ENCODE measurements around the gene TBC1D30.
"Not testable (repeated sequence)": the region's sequence is repeated elsewhere in the genome, so short reads cannot be mapped to it uniquely, and the experiment has no call there.

TBC1D30 gene

DNA sequence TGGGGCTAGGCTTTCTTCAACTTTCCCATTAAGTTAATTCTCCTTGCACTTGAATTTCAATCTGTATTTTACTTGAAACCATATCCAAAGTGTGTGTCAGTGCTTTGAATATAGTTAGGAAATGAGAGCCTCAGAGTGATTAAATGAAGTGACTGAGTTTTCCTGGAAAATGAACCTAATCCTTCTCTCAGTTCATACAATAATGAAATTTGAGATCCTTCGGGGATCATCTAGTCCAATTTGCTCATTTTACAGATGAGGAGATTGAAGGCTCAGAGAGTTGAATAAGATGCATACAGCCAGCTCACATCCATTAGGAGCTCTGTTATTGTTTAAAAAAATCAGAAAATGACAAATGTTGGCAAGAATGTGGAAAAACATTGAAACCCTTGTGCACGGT, 18.3 kb upstream of the TBC1D30 start:
- no peak for DNase-seq

DNA sequence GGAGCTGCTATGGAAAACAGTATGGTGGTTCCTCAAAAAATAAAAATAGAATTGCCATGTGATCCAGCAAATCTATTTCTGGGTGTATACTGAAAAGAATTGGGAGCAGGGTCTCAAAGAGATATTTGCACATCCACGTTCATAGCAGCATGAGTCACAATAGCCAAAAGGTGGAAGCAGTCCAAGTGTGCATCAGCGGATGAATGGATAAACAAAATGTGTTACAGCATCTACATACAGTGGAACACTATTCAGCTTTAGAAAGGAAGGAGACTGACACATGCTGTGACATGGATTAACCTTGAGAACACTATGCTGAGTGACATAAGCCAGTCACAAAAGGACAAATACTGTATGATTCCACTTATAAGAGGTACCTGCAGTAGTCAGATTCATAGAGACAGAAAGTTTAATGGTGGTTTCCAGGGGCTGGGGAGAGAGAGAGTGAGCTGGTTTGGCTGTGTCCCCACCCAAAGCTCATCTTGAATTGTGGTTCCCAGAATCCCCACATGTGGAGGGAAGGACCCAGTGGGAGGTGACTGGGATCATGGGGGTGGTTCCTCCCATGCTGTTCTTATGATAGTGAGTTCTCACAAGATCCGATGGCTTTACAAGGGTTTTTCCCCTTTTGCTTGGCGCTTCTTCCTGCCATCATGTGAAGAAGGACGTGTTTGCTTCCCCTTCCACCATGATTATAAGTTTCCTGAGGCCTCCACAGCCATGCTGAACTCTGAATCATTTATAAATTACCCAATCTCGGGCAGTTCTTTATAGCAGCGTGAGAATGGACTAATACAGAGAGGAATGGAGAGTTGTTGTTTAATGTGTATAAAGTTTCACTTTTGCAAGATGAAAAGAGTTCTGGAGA, 17.6 kb upstream of the TBC1D30 start:
- DNase-seq: peak; percentile 43

DNA sequence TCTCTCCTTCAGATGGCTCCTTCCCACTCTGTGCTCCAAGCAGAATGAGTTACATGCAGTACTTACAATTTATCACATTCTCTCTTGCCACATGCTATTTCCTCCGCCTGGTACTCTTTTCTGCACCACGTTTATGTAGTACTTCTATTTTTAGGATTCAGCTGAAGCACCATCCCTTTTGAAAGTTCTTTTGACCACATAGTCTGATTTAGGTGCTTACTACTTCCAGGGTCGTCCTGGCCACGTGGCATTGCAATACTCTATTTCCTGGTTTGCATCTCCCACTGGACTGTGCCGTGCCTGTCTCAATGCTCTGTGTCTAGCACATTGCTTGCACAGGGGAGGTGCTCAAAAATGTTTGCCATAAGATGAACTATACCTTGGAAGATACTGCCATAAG, 16.3 kb upstream of the TBC1D30 start:
- DNase-seq: no peak

DNA sequence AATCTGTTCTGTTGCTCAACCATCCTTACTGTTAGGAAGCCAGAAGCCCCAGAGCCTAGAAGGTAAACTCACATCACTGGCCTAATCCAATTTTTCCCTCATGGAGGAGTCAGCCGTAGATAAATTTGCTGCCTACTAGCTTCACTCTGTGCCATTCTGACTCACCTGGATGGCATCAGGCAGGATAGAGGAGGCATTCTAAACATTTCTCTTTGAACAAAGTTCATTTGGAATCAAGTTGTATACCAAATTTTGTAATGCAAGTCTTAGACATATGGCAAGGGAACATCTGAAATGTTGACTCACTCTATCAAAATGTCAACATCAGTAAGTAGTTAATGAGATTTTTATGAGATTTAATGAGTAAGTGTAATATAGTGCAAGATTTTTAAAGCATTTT, 13.6 kb upstream of the TBC1D30 start:
- DNase-seq: no peak

DNA sequence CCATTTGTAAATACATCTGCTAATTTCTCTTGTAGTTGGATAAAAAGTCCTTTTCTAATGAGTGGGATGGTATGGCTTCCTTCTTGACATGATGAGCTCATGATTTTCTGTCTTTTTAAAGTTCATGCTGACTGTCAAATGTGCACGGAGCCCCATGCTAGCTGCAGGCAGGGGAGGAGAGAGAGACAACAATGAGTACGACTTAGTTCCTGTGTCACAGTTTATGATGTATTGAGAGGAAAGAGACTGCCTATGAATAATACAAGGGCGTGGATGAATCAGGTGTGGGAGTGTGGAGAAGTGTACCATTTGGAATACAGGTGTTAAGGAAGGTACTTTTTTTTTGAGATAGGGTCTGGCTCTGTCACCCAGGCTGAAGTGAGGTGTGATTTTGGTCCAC, 10.7 kb upstream of the TBC1D30 start:
- DNase-seq: no peak

DNA sequence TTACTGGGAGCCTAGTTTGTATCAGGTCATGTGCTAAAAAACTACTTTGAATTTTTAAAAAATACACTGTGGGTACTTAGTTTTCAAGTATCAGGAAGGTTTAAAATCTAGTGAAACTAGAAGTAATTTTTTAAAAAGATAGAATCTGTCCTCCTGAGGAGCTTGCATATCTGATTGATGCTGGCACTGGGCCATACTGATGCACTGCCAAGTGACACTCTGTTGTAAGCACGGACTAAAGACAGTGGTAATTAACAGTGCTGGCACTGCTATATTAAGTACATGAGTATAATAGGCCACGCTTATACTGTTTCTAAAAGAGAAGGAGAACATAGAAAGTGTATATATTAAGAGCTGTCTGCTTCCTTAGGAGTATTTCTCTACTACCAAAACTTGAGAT, 10.0 kb upstream of the TBC1D30 start:
- no peak for DNase-seq

DNA sequence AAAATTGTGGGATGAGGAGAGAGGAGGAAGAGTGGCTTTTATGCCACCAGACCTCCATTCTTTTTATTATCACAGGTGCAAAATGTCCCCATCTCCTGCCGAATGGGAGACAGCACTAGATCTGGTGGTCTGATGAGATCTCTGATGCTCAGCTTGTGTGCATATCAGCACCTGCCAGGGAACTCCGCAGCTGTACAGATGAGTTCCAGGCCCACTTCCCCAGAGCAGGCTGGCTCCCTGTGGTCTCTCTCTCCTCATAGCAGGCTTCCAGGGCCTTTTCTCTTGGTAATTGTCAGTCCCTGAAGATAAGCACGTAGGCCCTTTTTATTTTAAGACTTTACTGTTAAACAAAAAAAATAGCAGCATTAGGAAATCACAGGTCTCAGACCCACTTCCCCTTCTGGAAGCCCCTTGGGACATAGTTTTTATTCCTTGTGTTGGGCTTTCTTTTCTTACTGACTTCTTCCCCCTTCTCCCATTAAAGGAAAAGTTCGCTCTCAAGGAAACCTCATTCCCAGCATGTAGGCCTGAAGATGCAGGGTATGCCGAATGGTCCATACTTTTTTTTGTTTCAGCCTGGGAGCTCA, 4.5 kb upstream of the TBC1D30 start:
- DNase-seq: no peak

DNA sequence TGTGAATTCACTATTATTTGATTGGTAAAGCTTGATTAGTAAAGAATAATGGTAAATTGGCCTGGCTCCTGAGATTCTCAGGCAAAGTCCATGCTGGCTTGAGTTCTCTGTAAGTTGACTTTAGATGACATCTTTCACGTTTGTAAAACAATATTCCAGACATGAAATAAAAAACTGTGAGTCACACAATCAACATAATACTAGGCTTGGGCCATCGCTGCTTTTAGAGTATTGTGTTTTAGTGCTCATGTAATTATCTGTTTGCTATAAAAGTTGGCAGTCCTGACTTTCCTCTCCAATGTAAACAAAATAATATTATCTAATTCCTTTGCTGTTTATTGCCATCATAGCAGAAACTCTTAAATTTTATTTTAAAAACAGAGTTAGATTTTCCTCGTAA, 3.9 kb upstream of the TBC1D30 start:
- DNase-seq: no peak

DNA sequence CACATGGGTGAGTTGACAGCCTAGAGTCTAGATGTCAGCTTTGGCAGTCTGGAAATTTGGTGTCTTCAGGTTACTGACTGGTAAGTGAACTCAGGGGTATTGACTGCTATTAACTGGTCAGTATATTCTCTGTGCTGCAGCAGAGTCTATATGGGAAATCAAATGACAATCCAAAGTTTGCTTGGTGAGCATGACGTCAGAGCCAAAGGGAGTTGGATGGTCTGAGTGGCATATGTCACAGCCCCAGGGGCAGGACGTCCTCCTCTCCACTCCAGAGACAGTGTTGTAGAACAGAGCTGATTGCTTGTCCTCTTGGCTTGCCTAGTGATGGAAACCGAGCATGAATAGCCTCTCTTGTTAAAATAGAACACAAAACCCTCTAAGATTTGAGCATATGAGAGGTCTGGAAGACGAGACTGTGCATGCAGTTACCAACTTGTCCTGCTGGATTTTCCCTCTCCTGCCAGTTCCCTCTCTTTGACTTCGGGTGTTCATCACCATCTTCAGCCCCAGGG, 3.3 kb upstream of the TBC1D30 start:
- DNase-seq: no peak

DNA sequence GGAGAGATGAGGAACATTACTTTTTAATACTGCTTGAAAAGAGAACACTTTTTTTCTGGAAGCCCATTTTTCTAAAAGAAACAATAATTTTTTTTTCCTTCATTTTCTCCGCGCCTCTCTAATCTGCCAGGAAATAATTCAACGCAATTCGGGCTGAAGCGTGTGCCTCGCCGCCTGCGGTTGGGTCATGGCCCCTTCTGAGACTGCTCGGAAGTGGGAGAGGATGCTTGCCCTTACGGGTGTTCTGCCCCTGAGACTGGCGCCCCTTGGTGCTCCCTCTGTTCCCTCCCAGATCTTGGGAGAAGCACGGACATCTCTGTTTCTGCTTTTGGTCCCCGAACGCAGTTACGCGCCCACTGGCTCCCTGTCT, 332 bp upstream of the TBC1D30 start:
- no peak for DNase-seq

DNA sequence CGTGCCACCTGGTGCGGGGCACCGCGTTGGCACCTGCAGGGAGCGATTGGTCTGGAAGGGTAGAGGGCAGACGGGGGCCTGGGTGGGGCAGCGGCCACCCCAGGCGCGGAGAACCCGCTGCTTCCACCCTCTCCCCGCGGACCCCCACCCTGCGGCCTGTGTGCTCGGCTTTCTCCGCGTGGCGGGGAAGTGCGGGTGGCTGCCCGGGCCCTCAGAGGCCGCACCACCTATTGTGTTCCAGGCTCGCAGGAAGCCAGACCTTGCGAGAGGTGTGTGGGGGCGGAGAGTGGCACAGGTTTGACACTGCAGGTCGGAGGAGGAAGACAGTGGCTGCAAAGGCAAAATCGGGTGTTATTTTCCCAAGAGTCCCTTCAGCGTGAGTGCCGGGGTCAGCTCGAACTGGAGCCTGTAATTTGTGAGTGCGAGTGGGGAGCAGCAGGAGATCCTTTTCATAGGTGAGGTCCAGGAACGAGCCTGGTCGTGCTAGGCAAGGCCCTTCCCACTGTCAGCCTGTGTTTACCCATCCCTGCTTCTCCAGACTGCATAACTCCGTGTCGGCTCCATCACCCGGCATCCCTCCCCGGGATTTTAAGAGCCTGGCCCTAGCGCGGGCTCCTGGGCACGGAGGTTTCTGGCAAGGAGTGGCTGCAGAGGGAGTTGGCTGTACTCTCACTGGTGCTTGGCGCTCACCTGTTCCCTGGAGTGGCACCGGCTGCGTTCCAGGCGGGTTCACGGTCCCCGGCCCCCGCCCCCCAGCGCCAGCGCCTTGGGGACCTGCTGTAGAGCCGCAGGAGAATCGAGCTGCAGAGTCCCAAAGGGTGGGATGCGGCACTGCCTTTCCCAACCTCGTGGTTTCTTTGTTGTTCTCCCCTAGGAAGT, 935 bp downstream of the TBC1D30 start:
- no peak for DNase-seq

DNA sequence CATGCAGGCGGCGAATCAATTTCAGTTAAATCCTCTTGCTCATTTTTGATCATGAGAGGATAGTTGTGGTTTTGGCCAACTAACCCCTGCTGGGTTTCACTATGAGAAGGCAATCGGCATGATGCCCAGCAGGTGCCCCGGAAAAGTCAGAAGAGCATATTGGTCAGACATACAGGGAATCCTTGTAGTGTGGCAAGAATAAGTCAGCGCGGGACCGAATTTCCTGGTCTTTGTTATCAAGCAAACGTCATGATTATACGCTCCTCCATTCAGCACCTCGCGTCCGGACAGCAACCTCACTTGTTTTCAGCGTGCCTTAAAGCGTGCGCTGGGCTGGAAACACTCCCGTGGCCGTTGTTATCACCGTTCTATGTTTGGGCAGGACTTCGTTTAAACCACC, 1.8 kb downstream of the TBC1D30 start:
- DNase-seq: no peak

DNA sequence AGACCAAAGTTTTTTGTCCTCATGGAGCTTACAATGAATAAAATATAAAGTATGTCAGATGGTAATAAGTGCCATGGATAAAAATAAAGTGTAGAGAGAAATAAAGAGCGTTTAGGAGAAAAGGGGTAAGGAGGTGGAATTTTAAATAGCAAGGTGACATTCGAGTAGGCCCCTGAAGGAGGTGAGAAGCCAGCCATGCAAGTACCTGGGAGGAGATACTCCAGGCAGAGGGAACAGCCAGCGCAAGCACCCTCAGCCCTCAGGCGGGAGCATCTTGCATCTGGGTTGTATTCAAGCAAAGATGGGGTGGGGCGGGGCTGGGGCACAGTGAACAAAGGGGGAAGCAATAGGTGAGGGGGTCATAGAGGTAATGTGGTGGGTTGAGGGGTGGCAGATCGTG, 4.3 kb downstream of the TBC1D30 start:
- DNase-seq: no peak

DNA sequence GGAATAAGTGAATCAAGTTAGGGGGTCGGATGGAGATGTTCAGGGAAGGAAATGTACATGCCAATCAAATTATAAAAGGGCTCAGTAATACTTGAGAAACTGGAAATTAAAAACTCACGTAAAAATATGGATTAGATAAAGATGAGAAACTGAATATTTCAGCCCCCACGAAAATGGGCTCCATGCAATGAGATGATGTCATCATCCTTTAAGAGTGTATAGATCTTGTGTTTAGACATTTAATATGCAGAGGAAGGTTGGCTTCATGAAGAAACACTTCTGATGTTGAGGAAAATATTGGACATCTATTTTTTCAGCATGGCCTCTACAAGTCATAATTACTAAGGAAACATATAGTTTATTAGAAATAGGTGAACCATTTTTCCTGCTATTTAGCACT, 9.5 kb downstream of the TBC1D30 start:
- DNase-seq: no peak

DNA sequence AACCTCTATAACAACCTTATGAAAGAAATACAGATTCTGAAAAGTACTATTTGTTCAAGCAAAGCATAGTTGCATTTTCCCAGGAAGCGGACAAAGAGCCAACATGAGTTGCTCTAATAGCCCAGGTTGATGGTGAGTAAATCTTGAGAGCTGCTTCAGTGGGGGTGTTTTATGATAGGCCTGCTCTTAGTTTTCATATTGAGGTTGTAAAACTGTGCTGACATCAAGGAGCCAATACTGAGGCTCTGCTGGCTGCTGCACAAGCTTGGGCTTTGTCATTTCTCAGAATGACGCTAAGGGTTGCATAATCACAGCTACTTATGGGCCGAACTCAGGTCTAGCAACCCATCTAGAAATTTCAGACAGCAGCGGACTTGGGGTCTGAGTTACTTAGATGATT, 11.5 kb downstream of the TBC1D30 start:
- no peak for DNase-seq

DNA sequence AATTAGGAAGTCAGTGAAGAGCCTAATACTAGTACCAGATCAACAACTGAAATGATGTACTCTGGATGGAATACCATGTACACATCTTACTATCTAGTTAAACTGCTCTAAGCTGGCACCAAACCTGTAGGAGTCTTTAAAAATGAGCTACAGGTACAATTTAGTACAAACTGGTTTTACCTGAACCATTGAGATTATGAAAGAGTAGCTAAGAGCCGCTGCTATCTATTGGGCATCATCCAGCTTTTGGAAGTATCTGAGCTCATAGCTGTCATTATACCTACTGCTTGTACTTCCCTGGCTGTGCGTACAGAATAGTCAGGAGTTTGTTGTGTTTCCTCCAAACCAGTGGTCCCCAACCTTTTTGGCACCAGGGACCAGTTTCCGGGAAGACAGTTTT, 12.4 kb downstream of the TBC1D30 start:
- no peak for DNase-seq

DNA sequence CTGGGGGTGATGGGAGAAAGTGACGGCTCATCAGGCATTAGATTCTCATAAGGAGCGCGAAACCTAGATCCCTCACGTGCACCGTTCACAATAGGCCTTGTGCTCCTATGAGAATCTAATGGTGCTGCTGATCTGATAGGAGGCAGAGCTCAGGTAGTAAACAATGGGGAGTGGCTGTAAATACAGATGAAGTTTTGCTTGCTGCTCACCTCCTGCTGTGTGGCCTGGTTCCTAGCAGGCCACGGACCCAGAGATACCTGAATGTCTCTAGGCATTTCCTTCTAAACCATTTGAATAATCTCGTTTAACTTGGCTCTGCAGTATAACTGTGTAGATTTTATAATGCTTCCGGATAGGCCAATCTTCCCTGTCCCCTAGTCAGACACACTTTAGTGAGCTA, 13.0 kb downstream of the TBC1D30 start:
- no peak for DNase-seq

DNA sequence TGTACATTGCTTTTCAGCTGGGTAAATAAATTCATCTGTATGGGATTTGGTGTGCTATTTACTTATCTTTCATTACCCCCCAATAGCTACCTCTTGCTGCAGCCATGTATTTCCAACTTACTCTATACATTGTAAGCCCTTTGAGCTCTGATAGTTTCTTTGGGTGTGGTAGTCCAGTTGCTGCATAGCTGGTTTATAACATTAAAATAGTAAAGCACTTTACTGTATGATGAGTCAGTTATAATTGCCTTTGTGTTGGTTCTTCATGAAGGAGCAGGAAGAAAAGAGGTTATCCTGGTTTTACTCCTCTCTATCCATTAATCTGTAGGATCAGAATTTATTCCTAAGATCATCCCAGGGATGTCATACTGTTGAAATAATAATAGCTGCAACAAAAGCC, 15.7 kb downstream of the TBC1D30 start:
- peak; percentile 23 for DNase-seq

DNA sequence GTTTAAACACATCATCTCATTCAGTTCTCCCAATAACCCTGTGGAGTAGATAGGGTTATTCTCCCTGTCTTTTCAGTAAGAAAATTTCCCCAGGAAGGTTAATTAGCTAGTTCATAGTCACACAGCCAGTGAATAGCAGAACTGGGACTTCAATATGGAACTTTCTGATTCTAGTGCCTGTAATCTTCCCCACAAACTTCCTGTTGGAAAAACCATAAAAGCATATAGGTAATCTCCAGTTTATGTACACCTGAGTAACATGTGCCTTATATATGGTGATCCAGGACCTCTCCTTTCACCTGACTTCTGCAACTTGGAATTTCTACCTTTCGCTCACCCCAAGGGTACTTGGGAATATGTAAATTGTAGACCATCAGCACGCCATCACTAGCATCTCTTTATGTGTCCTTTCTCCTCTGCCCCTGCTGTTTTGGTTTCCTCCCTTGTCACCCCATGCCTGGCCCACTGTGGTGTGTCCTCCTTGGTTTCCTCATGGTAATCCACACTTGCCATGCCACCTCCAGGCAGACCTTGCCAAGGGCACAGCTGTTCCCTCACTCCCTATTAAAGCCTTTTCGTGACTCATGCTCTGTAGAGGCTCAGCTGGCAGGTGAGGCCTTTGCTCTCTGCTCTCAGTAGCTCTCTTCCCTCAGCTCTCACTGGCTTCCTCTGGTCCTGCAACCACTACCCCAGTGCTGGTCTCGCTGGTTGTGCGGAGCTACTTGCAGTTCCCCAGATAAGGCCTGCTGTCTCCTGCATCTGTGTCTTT, 16.7 kb downstream of the TBC1D30 start:
- peak; percentile 66 for DNase-seq

DNA sequence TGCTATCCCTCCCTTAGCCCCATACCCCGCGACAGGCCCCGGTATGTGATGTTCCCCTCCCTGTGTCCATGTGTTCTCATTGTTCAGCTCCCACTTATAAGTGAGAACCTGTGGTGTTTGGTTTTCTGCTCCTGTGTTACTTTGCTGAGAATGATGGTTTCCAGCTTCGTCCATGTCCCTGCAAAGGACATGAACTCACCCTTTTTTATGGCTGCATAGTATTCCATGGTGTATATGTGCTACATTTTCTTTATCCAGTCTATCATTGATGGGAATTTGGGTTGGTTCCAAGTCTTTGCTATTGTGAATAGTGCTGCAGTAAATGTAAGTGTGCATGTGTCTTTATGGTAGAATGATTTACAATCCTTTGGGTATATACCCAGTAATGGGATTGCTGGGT, 24.0 kb downstream of the TBC1D30 start:
- DNase-seq: not testable (repeated sequence)

DNA sequence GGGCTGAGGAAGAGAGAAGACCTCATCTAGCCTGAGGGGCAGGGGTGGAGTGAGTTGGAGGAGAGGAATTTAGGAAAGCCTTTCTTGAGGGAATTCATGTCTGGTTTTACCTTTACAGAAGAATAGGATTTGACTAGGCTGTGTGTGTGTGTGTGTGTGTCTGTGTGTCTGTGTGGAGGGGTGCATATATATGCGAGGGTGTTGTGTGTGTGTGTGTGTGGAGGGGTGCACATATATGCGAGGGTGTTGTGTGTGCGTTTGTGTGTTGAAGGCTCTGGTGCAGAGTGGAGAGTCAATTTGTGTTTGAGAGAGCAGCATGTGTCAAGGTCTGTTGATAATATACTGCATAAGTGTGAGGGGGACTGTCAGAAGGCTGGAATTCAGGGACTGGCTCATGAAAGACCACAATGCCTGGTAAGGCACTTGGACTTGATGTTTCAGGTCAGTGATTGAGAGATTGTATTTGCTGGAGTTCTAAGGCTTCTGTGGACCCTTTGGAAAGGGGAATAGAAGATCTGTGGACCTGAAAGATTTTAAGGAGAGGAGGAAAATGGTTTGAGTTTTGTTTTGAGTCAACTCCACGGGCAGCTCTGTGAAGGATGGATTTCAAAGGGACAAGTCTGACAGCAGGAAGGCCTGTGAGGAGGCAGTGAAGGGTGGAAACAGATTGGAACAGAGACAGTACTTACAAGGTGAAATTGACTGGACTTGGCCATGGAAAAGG, 34.6 kb downstream of the TBC1D30 start:
- DNase-seq: no peak

DNA sequence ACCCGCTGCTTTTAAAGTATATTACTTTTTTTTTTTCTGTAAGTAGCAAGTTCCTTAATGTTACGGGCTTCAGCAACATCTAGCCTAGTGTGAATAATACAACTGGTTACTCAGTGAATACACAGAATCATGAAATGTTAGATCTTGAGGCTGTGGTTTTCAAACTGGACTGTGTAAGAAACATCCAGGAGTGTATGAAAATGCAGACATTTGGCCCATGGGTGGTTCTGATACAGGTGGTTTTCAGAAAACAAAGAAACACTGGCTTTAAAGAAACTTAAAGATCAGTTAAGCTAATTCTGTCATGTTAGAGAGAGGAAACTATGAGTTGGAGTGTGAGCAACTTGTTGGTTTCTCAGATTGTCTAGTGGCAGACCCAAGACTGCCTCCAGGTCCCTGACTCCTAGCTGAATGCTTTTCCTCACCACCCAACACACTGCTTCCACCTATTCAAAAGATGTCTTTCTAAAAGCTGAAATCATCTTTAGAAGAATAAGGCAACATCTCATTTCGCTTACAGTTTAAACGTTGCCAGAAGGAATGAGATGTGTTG, 36.1 kb downstream of the TBC1D30 start:
- DNase-seq: no peak

Data from DMS53 (cell line).